Measurements from ENCODE around the gene C2.
A peak's percentile ranks its signal among the peaks of the same experiment; 100 is the strongest.
"Not testable (repeated sequence)": the region's sequence is repeated elsewhere in the genome, so short reads cannot be mapped to it uniquely, and the experiment has no call there.

Gene C2

DNA sequence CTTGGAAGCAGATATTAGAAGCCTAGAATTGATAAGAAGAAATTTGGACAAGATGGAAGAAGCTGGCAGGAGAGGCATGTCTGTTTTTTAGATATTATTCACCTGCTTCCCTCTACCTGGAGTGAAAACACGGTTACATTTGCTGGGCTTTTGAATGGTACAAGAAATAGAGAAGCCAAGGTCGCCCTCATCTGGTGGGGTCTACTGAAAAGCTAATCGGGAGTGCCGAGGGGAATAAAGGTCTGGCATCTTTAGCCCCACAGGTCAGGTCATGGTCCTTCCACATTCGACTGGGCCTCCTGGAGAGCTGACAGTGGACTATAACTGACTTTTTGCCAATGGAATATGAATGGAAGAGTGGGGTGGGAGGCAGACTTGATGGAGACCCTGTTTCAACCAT lies 4.6 kb upstream of the C2 start:
- Histone ChIP-seq H4K20me1 (no peaks in the 10 kb centered on the region), H3K27ac (no peak overlapping the region), H3K9ac (no peak overlapping the region), H3K9me3 (no peaks in the 10 kb centered on the region), H3K4me3 (no peak overlapping the region), H3K27me3 (no peaks in the 10 kb centered on the region), H3K36me3 (no peaks in the 10 kb centered on the region), H3K4me1 (no peaks in the 10 kb centered on the region), H3K4me2 (no peak overlapping the region)
- no peak for TF ChIP-seq Cebpa-rat (IDR thresholded peaks at IDR 0.05)

DNA sequence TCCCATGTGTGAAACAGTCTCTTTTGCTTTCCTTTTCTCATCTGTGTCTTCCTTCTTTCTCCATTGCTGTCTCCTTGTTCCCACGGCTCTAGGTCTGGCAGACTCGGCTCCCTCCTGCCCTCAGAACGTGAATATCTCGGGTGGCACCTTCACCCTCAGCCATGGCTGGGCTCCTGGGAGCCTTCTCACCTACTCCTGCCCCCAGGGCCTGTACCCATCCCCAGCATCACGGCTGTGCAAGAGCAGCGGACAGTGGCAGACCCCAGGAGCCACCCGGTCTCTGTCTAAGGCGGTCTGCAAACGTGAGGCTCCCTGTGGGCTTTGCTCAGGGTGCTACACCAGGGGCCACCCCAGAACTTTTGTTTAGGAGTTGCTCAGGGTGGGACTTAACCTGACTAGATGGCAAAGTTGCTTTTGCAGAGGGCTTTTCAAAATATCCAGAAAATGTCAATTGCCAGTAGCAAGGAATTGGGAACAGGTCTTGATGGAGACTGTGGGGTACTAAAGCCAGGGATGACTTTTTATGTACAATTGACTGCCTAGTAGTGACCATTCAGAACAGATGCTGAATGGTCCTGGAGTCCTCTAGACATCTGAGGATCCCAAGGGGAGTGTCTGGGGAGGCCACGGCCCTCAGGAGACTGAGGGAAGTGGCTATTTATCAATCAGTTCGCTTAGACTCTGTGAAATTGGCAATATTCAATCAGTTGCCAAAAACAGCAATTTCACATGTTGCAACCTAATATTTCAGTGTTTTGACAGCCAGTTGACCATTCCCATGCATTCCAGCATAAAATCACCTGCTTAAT lies 550 bp downstream of the C2 start:
- no peak overlapping the region for H3K9ac ChIP-seq
- no peak overlapping the region for H3K27ac ChIP-seq
- no peaks in the 10 kb centered on the region for H4K20me1 ChIP-seq
- no peaks in the 10 kb centered on the region for H3K4me1 ChIP-seq
- no peaks in the 10 kb centered on the region for H3K36me3 ChIP-seq
- H3K27me3 ChIP-seq = no peaks in the 10 kb centered on the region
- H3K4me3 ChIP-seq = no peak overlapping the region
- H3K4me2 ChIP-seq = no peak overlapping the region
- H3K9me3 ChIP-seq = no peaks in the 10 kb centered on the region
- no peak for TF ChIP-seq Cebpa-rat (IDR thresholded peaks at IDR 0.05)

DNA sequence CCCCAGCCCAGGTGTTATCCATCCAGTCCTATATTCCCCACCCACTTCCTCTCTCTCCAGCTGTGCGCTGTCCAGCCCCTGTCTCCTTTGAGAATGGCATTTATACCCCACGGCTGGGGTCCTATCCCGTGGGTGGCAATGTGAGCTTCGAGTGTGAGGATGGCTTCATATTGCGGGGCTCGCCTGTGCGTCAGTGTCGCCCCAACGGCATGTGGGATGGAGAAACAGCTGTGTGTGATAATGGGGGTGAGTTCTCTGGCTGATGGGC lies 1.1 kb downstream of the C2 start:
- Histone ChIP-seq H3K4me1 (no peaks in the 10 kb centered on the region), H3K4me2 (no peak overlapping the region), H3K27me3 (no peaks in the 10 kb centered on the region), H3K4me3 (no peak overlapping the region), H4K20me1 (no peaks in the 10 kb centered on the region), H3K9ac (no peak overlapping the region), H3K27ac (no peak overlapping the region), H3K36me3 (no peaks in the 10 kb centered on the region), H3K9me3 (no peaks in the 10 kb centered on the region)
- TF ChIP-seq Cebpa-rat (IDR thresholded peaks at IDR 0.05) = no peak

- Histone ChIP-seq H4K20me1 (no peaks in the 10 kb centered on the region), H3K27me3 (no peaks in the 10 kb centered on the region), H3K9me3 (no peaks in the 10 kb centered on the region), H3K9ac (no peak overlapping the region), H3K4me3 (no peak overlapping the region), H3K36me3 (no peaks in the 10 kb centered on the region), H3K4me2 (no peak overlapping the region), H3K27ac (no peak overlapping the region), H3K4me1 (peaks cover 2% of the 10 kb centered on the region)
- TF ChIP-seq Cebpa-rat (IDR thresholded peaks at IDR 0.05) = no peak
These were observed 3.4 kb downstream of the C2 start for GRCh38 chr6:31930962-31931361.

DNA sequence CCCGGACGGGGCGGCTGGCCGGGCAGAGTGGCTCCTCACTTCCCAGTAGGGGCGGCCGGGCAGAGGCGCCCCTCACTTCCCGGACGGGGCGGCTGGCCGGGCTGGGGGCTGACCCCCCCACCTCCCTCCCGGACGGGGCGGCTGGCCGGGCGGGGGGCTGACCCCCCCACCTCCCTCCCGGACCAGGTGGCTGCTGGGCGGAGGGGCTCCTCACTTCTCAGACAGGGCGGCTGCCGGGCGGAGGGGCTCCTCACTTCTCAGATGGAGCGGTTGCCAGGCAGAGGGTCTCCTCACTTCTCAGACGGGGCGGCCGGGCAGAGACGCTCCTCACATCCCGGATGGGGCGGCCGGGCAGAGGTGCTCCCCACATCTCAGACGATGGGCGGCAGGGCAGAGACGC lies 4.6 kb downstream of the C2 start:
- H3K9me3 ChIP-seq, H4K20me1 ChIP-seq, H3K27me3 ChIP-seq, H3K9ac ChIP-seq, H3K4me1 ChIP-seq, H3K36me3 ChIP-seq, H3K4me2 ChIP-seq, H3K4me3 ChIP-seq, H3K27ac ChIP-seq: not testable (repeated sequence)

GRCh38 chr6:31933537-31933936 lies 6.0 kb downstream of the C2 start:
- no peak for TF ChIP-seq Cebpa-rat (IDR thresholded peaks at IDR 0.05)
- no peaks in the 10 kb centered on the region for H3K9me3 ChIP-seq
- no peaks in the 10 kb centered on the region for H3K36me3 ChIP-seq
- no peak overlapping the region for H3K4me3 ChIP-seq
- H3K4me2 ChIP-seq = no peak overlapping the region
- no peaks in the 10 kb centered on the region for H4K20me1 ChIP-seq
- no peak overlapping the region for H3K9ac ChIP-seq
- no peak overlapping the region for H3K27ac ChIP-seq
- peaks cover 8% of the 10 kb centered on the region for H3K4me1 ChIP-seq
- H3K27me3 ChIP-seq = no peaks in the 10 kb centered on the region

DNA sequence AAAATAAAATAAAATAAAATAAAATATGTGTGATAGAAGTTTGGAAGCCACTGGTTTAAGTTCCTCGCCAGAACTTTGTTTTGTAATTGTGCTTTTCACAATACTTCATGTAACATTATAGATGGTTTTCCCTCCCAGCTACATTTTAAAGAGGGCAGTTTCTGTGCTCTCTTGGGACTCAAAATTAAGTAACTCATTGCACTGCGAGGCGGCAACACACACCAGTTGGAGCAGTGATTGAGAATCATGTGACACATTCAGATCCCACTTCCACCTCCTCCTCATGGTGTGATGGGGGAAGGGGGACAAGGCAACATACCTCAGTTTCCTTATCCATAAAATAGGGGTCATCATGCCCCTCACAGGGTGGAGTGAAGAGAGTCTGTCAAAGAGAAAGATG lies 7.5 kb downstream of the C2 start:
- H3K9ac ChIP-seq = no peak overlapping the region
- no peaks in the 10 kb centered on the region for H3K9me3 ChIP-seq
- no peaks in the 10 kb centered on the region for H3K36me3 ChIP-seq
- peaks cover 14% of the 10 kb centered on the region for H3K4me1 ChIP-seq
- no peaks in the 10 kb centered on the region for H4K20me1 ChIP-seq
- H3K4me2 ChIP-seq = no peak overlapping the region
- no peak overlapping the region for H3K4me3 ChIP-seq
- H3K27me3 ChIP-seq = no peaks in the 10 kb centered on the region
- H3K27ac ChIP-seq = no peak overlapping the region
- no peak for TF ChIP-seq Cebpa-rat (IDR thresholded peaks at IDR 0.05)

DNA sequence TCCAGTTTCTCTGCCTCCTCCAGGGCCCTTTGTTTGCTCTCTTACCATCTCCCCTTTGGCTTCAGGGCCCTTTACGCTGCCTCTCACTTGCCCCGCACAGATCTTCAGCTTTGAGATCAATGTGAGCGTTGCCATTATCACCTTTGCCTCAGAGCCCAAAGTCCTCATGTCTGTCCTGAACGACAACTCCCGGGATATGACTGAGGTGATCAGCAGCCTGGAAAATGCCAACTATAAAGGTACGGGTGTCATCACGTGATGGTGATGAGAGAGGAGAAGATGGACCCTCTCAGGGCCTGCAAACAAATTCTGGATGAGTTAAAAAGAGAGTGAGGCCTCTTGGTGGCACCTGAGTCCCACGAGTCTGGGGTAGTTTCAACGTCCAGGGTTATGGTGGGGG lies 8.3 kb downstream of the C2 start:
- no peaks in the 10 kb centered on the region for H3K9me3 ChIP-seq
- no peaks in the 10 kb centered on the region for H3K27me3 ChIP-seq
- no peak overlapping the region for H3K9ac ChIP-seq
- H3K36me3 ChIP-seq = no peaks in the 10 kb centered on the region
- peaks cover 23% of the 10 kb centered on the region for H3K4me1 ChIP-seq
- no peak overlapping the region for H3K4me3 ChIP-seq
- no peak overlapping the region for H3K27ac ChIP-seq
- TF ChIP-seq Cebpa-rat (IDR thresholded peaks at IDR 0.05) = no peak
- no peak overlapping the region for H3K4me2 ChIP-seq
- no peaks in the 10 kb centered on the region for H4K20me1 ChIP-seq

DNA sequence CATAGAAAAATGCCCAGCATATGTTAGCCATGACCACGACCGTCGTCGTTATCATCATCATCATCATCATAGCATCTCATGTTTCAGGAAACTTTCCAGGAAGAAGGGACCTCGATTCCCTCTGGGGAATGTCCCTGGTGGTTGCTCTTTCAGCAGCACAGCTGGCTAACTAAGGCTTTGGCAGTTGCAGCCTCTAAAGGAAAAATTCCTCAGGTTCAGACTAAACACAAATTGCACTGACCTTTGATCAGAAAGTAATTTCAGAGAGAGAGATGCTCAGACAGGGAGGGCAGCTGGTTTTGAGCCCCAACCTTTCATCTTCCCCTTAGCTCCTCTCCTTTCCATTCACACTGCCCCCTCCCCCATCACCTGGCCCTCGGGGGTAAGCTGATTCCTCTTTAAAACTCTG lies 12.7 kb downstream of the C2 start:
- Histone ChIP-seq H4K20me1 (no peaks in the 10 kb centered on the region), H3K27ac (peak overlapping the region; percentile 69), H3K9me3 (no peaks in the 10 kb centered on the region), H3K27me3 (no peaks in the 10 kb centered on the region), H3K4me1 (peaks cover 30% of the 10 kb centered on the region), H3K4me3 (0 out of 2 replicates have a peak overlapping the region, but pooled peaks have one; percentile 3), H3K36me3 (no peaks in the 10 kb centered on the region), H3K9ac (peak overlapping the region; percentile 60), H3K4me2 (peak overlapping the region; percentile 77)
- TF ChIP-seq Cebpa-rat (IDR thresholded peaks at IDR 0.05) = no peak

GRCh38 chr6:31943742-31944141 lies 16.2 kb downstream of the C2 start:
- H3K4me3 ChIP-seq = no peak overlapping the region
- H3K36me3 ChIP-seq = no peaks in the 10 kb centered on the region
- no peak overlapping the region for H3K27ac ChIP-seq
- no peak for TF ChIP-seq Cebpa-rat (IDR thresholded peaks at IDR 0.05)
- peaks cover 22% of the 10 kb centered on the region for H3K4me1 ChIP-seq
- no peaks in the 10 kb centered on the region for H3K9me3 ChIP-seq
- H3K27me3 ChIP-seq = no peaks in the 10 kb centered on the region
- H3K4me2 ChIP-seq = no peak overlapping the region
- no peak overlapping the region for H3K9ac ChIP-seq
- no peaks in the 10 kb centered on the region for H4K20me1 ChIP-seq

GRCh38 chr6:31945154-31945506 lies 17.6 kb downstream of the C2 start:
- H3K36me3 ChIP-seq = peaks cover 4% of the 10 kb centered on the region; the same call in 1 of the 2 replicates
- no peaks in the 10 kb centered on the region for H3K9me3 ChIP-seq
- H3K4me2 ChIP-seq = no peak overlapping the region
- no peak for TF ChIP-seq Cebpa-rat (IDR thresholded peaks at IDR 0.05)
- no peaks in the 10 kb centered on the region for H4K20me1 ChIP-seq
- no peaks in the 10 kb centered on the region for H3K27me3 ChIP-seq
- H3K27ac ChIP-seq = no peak overlapping the region
- no peak overlapping the region for H3K9ac ChIP-seq
- peaks cover 14% of the 10 kb centered on the region for H3K4me1 ChIP-seq
- H3K4me3 ChIP-seq = no peak overlapping the region
